Neuronal stem cell (in vitro differentiated cells): ENCODE results near the gene SHC1. TPM values are rescaled to one million over a fixed set of nuclear protein-coding genes. Genes with fewer than 3 reads are reported as not detected.

Source experiments
- DNase-seq: peaks from one replicate; pipeline ENCODE4 v3.0.0-alpha.2; 2013; ENCODE audit warnings: low spot score
- H2AFZ ChIP-seq: one replicate; pipeline ENCODE4 v1.6.1; 2013; ENCODE audit warnings: mild to moderate bottlenecking, low read length, inconsistent platforms
- H2AK5ac ChIP-seq: 2 replicates; pipeline ENCODE4 v1.6.1; 2013; ENCODE audit warnings: low read depth, mild to moderate bottlenecking, inconsistent platforms, low read length, moderate library complexity, mixed read lengths
- H2BK120ac ChIP-seq: 2 replicates; pipeline ENCODE4 v1.6.1; 2013; ENCODE audit warnings: low read depth, mild to moderate bottlenecking, inconsistent platforms, low read length, moderate library complexity, mixed read lengths
- H2BK12ac ChIP-seq: one replicate; pipeline ENCODE4 v1.6.1; 2013; ENCODE audit warnings: low read length, inconsistent platforms
- H2BK15ac ChIP-seq: 2 replicates; pipeline ENCODE4 v1.6.1; 2013; ENCODE audit warnings: mild to moderate bottlenecking, low read length, inconsistent platforms, mixed read lengths
- H2BK5ac ChIP-seq: one replicate; pipeline ENCODE4 v1.6.1; 2013; ENCODE audit warnings: inconsistent platforms, mild to moderate bottlenecking, low read length, moderate library complexity
- H3K14ac ChIP-seq: one replicate; pipeline ENCODE4 v1.6.1; 2013; ENCODE audit warnings: low read length, inconsistent platforms
- H3K18ac ChIP-seq: 2 replicates; pipeline ENCODE4 v1.6.1; 2013; ENCODE audit warnings: low read length, inconsistent platforms
- H3K23ac ChIP-seq: 2 replicates; pipeline ENCODE4 v1.6.1; 2013; ENCODE audit warnings: low read depth, mild to moderate bottlenecking, mixed read lengths, low read length, inconsistent platforms; ENCODE audit not compliant: poor library complexity
- H3K27ac ChIP-seq: replicated peaks from 3 replicates; pipeline ENCODE4 v1.5.1; 2013; ENCODE audit warnings: low read length, inconsistent platforms
- H3K27me3 ChIP-seq, 3 experiments: 2 replicates each; pipeline ENCODE4 v1.6.1; 2013; ENCODE audit warnings: low read length in 3 of 3, mild to moderate bottlenecking in 2 of 3, inconsistent platforms in 1 of 3, low read depth in 1 of 3, mixed read lengths in 1 of 3, moderate library complexity in 1 of 3; ENCODE audit not compliant: control insufficient read depth in 3 of 3, insufficient read depth in 3 of 3
- H3K36me3 ChIP-seq, 2 donors: replicated peaks in 1 of 2; 2 replicates each; pipeline ENCODE4 v1.6.1; 2013; ENCODE audit warnings: low read length in 2 of 2; ENCODE audit not compliant: control insufficient read depth in 2 of 2, insufficient read depth in 2 of 2
- H3K4ac ChIP-seq: 2 replicates; pipeline ENCODE4 v1.6.1; 2013; ENCODE audit warnings: inconsistent platforms, mild to moderate bottlenecking, low read length, moderate library complexity
- H3K4me1 ChIP-seq, 2 donors: 1 replicate in 1 of 2; 2 replicates in 1 of 2; pipeline ENCODE4 v1.6.1; 2013; ENCODE audit warnings: low read length in 2 of 2, low read depth in 1 of 2; ENCODE audit not compliant: control insufficient read depth in 2 of 2, insufficient read depth in 1 of 2
- H3K4me2 ChIP-seq: one replicate; pipeline ENCODE4 v1.6.1; 2013; ENCODE audit warnings: mild to moderate bottlenecking, low read length, inconsistent platforms; ENCODE audit not compliant: insufficient read depth, poor library complexity, severe bottlenecking
- H3K4me3 ChIP-seq, 2 donors: 2 replicates each; pipeline ENCODE4 v1.5.1; 2013; ENCODE audit warnings: low read length in 2 of 2, mild to moderate bottlenecking in 2 of 2, inconsistent platforms in 1 of 2, moderate library complexity in 1 of 2
- H3K79me1 ChIP-seq: one replicate; pipeline ENCODE4 v1.6.1; 2013; ENCODE audit warnings: low read depth, mild to moderate bottlenecking, inconsistent platforms, low read length, moderate library complexity
- H3K9ac ChIP-seq: one replicate; pipeline ENCODE4 v1.6.1; 2013; ENCODE audit warnings: mild to moderate bottlenecking, low read depth, low read length, inconsistent platforms; ENCODE audit not compliant: poor library complexity
- H3K9me3 ChIP-seq, 2 donors: replicated peaks in 1 of 2; 2 replicates each; pipeline versions ENCODE3 to v1.6.1; 2013; ENCODE audit warnings: low read length in 2 of 2, mild to moderate bottlenecking in 2 of 2, inconsistent platforms in 1 of 2, low read depth in 1 of 2, mixed read lengths in 1 of 2, moderate library complexity in 1 of 2; ENCODE audit not compliant: control insufficient read depth in 2 of 2, insufficient read depth in 1 of 2
- H4K8ac ChIP-seq: one replicate; pipeline ENCODE4 v1.6.1; 2013; ENCODE audit warnings: low read depth, mild to moderate bottlenecking, inconsistent platforms, low read length, moderate library complexity
- H4K91ac ChIP-seq: one replicate; pipeline ENCODE4 v1.6.1; 2013; ENCODE audit warnings: low read length, low read depth, mild to moderate bottlenecking, inconsistent platforms; ENCODE audit not compliant: poor library complexity
- WGBS, 2 donors: extraction: QIAGEN DNeasy Blood & Tissue Kit; methylation state at CpG; one replicate each; pipeline ENCODE4 v1.1.7; 2013; ENCODE audit warnings: missing lambda C conversion rate in 2 of 2, mixed read lengths in 1 of 2; ENCODE audit not compliant: insufficient read length in 2 of 2, insufficient replicate concordance in 1 of 2; ENCODE audit errors: extremely low coverage in 2 of 2; 5-methylcytosine and 5-hydroxymethylcytosine counted together
- polyA plus RNA-seq, 2 experiments: library from polyadenylated mRNA; stranded (reverse); fragments of 200-250 nt; gene quantifications; one replicate each; pipeline ENCODE4 v1.2.3, GENCODE V29; 2013

The SHC1 gene
- 95.8 TPM for polyA plus RNA-seq (2013, experiment 1 of 2)
- polyA plus RNA-seq (2013, experiment 2 of 2) = 97.1 TPM

- H3K4me1 ChIP-seq = peaks cover 27 to 32% of the 10 kb centered on the region in 2 donors
- peak within 1 kb of the TSS; percentile 58 for H3K14ac ChIP-seq
- H4K91ac ChIP-seq = peak within 1 kb of the TSS; percentile 64
- peak within 1 kb of the TSS; percentile 77 for H2BK5ac ChIP-seq
- no peaks in the 10 kb centered on the region for H3K27me3 ChIP-seq
- peak within 1 kb of the TSS; percentile 74 for H2AFZ ChIP-seq
- H4K8ac ChIP-seq = peak within 1 kb of the TSS; percentile 33
- peak within 1 kb of the TSS; percentile 72 for H2BK120ac ChIP-seq
- H3K79me1 ChIP-seq = peaks cover 9% of the 10 kb centered on the region
- peaks cover 9 to 33% of the 10 kb centered on the region in 2 donors for H3K36me3 ChIP-seq
- H3K4me3 ChIP-seq = peak within 1 kb of the TSS; percentile 50 to 77
- H3K9ac ChIP-seq = peak within 1 kb of the TSS; percentile 80
- peak within 1 kb of the TSS; percentile 36 for H3K23ac ChIP-seq
- H2AK5ac ChIP-seq = peak within 1 kb of the TSS; percentile 85
- peak within 1 kb of the TSS; percentile 70 for H2BK12ac ChIP-seq
- WGBS, 2 donors = no CpG with 5 or more reads among the region's 15 CpGs
- H2BK15ac ChIP-seq = peak within 1 kb of the TSS; percentile 73
- H3K9me3 ChIP-seq = no peaks in the 10 kb centered on the region
- DNase-seq = peak; percentile 83
- H3K4ac ChIP-seq = no peak within 1 kb of the TSS
- H3K4me2 ChIP-seq = peak within 1 kb of the TSS; percentile 96
- peak within 1 kb of the TSS; percentile 74 for H3K27ac ChIP-seq
- H3K18ac ChIP-seq = peak within 1 kb of the TSS; percentile 95
Observed at GRCh38 chr1:154970631-154971340, at the start of gene SHC1. SHC1 (minus strand) TSS chr1:154970747; CDS start chr1:154970526, 221 bp downstream.

- Histone ChIP-seq H3K79me1 (no peaks in the 10 kb centered on the region), H3K18ac (peak overlapping the region; percentile 73), H2BK120ac (no peak overlapping the region), H3K36me3 (peaks cover 13 to 14% of the 10 kb centered on the region in 2 donors), H3K4me2 (no peak overlapping the region), H3K9me3 (no peaks in the 10 kb centered on the region), H2BK12ac (no peak overlapping the region), H3K4ac (peak overlapping the region; percentile 46), H2BK5ac (no peak overlapping the region), H3K14ac (peak overlapping the region; percentile 32), H4K91ac (no peak overlapping the region), H2AK5ac (no peak overlapping the region), H3K9ac (no peak overlapping the region), H4K8ac (no peak overlapping the region), H3K27ac (peak overlapping the region; percentile 58), H3K4me1 (peaks cover 19 to 27% of the 10 kb centered on the region in 2 donors), H3K4me3 (no peak overlapping the region), H3K27me3 (no peaks in the 10 kb centered on the region), H3K23ac (no peak overlapping the region), H2BK15ac (no peak overlapping the region), H2AFZ (no peak overlapping the region)
- no peak for DNase-seq
- WGBS, 2 donors = no CpG with 5 or more reads among the region's 11 CpGs
Observed at GRCh38 chr1:155019377-155020245, 49.1 kb upstream of the SHC1 start.

- H3K4me3 ChIP-seq = no peak overlapping the region
- no peak overlapping the region for H2AFZ ChIP-seq
- H2BK5ac ChIP-seq = no peak overlapping the region
- H3K9ac ChIP-seq = peak overlapping the region; percentile 63
- no peak overlapping the region for H4K8ac ChIP-seq
- H3K36me3 ChIP-seq = peaks cover 14% of the 10 kb centered on the region in 2 donors
- no peaks in the 10 kb centered on the region for H3K9me3 ChIP-seq
- H3K4ac ChIP-seq = no peak overlapping the region
- H3K18ac ChIP-seq = peak overlapping the region; percentile 91
- DNase-seq = peak; percentile 36
- H3K23ac ChIP-seq = peak overlapping the region; percentile 8
- H3K14ac ChIP-seq = peak overlapping the region; percentile 32
- peak overlapping the region; percentile 88 for H2AK5ac ChIP-seq
- no peak overlapping the region for H2BK120ac ChIP-seq
- H2BK15ac ChIP-seq = no peak overlapping the region
- H3K27ac ChIP-seq = peak overlapping the region; percentile 58
- H3K4me1 ChIP-seq = peaks cover 19 to 27% of the 10 kb centered on the region in 2 donors
- H3K79me1 ChIP-seq = no peaks in the 10 kb centered on the region
- no peaks in the 10 kb centered on the region for H3K27me3 ChIP-seq
- H2BK12ac ChIP-seq = no peak overlapping the region
- H3K4me2 ChIP-seq = no peak overlapping the region
- WGBS, 2 donors = no CpG with 5 or more reads among the region's 8 CpGs
- no peak overlapping the region for H4K91ac ChIP-seq
Observed at GRCh38 chr1:155018617-155019348, 48.2 kb upstream of the SHC1 start.
